ENCODE data around the gene PDE4B. TPM values are rescaled to one million over a fixed set of nuclear protein-coding genes. Genes with fewer than 3 reads are reported as not detected.

Gene PDE4B
- total and polyA plus RNA-seq, 10 of the 15 experiments (the other 5 are each of a cell fraction or from before 2014, with no cell fraction given): 3.0 to 13.2 (median 5.7) TPM

DNA sequence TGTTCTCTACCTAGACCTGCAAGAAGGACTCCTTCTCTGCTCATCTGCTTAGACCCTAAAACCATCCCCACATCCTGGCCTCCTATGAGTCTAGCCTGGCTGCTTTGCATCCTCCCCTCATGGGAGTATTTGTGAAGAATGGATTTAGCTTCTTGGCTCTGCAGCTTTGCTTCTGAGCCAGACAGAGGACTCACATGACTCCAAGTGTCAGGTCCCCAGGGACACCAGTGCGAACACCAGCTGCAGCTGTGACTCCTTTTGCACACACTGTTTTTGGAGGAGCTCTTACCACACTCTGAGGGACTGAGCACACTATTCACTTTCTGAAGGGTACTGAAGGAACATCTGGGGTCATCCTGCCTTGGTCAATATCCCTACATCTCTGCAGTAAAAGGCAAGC, 609.5 kb downstream of the PDE4B start (continued):
- TF ChIP-seq, protein P1, sequence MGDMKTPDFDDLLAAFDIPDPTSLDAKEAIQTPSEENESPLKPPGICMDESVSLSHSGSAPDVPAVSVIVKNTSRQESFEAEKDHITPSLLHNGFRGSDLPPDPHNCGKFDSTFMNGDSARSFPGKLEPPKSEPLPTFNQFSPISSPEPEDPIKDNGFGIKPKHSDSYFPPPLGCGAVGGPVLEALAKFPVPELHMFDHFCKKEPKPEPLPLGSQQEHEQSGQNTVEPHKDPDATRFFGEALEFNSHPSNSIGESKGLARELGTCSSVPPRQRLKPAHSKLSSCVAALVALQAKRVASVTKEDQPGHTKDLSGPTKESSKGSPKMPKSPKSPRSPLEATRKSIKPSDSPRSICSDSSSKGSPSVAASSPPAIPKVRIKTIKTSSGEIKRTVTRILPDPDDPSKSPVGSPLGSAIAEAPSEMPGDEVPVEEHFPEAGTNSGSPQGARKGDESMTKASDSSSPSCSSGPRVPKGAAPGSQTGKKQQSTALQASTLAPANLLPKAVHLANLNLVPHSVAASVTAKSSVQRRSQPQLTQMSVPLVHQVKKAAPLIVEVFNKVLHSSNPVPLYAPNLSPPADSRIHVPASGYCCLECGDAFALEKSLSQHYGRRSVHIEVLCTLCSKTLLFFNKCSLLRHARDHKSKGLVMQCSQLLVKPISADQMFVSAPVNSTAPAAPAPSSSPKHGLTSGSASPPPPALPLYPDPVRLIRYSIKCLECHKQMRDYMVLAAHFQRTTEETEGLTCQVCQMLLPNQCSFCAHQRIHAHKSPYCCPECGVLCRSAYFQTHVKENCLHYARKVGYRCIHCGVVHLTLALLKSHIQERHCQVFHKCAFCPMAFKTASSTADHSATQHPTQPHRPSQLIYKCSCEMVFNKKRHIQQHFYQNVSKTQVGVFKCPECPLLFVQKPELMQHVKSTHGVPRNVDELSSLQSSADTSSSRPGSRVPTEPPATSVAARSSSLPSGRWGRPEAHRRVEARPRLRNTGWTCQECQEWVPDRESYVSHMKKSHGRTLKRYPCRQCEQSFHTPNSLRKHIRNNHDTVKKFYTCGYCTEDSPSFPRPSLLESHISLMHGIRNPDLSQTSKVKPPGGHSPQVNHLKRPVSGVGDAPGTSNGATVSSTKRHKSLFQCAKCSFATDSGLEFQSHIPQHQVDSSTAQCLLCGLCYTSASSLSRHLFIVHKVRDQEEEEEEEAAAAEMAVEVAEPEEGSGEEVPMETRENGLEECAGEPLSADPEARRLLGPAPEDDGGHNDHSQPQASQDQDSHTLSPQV (IDR thresholded peaks at IDR 0.05): no peak
- TF ChIP-seq WRNIP1 (IDR thresholded peaks at IDR 0.05; ENCODE audit: borderline replicate concordance, low read depth, low read length) (no peak), CHD1 (IDR thresholded peaks at IDR 0.05; ENCODE audit: low read depth, low read length) (no peak), CHD2 (IDR thresholded peaks at IDR 0.05; ENCODE audit: borderline replicate concordance, low read depth, low read length) (peak; percentile 67; the same call in 1 of the 2 replicates), NFXL1 (IDR thresholded peaks at IDR 0.05; ENCODE audit: borderline replicate concordance) (no peak), EP300 (IDR thresholded peaks at IDR 0.05; ENCODE audit: borderline replicate concordance in 1 of 2, control insufficient read depth in 1 of 2, low read depth in 2 of 2, low read length in 2 of 2) (peak; percentile 88 to 95; a peak in 3 of 4 replicates), SMC3 (IDR thresholded peaks at IDR 0.05; ENCODE audit: borderline replicate concordance, low read length) (no peak), EZH2 (IDR thresholded peaks at IDR 0.05; ENCODE audit: borderline replicate concordance, control insufficient read depth, low read depth, low read length) (no peak), ZSCAN29 (IDR thresholded peaks at IDR 0.05) (no peak), IRF4 (IDR thresholded peaks at IDR 0.05; ENCODE audit: low read depth, low read length) (no peak), ATF7 (IDR thresholded peaks at IDR 0.05; ENCODE audit: low read depth) (peak; percentile 59), SUPT20H (IDR thresholded peaks at IDR 0.05; ENCODE audit: borderline replicate concordance, control insufficient read depth, low read depth, low read length) (no peak), STAT1 (conservative IDR thresholded peaks at IDR 0.05) (no peak), STAT3 (IDR thresholded peaks at IDR 0.05; ENCODE audit: low read depth, low read length) (no peak), BACH1 (IDR thresholded peaks at IDR 0.05; ENCODE audit: borderline replicate concordance) (peak; percentile 62; the same call in 1 of the 2 replicates), MYB (IDR thresholded peaks at IDR 0.05; ENCODE audit: borderline replicate concordance, low read depth, low read length) (no peak), SIN3A (IDR thresholded peaks at IDR 0.05; ENCODE audit: low read depth, low read length) (no peak), RCOR1 (conservative IDR thresholded peaks at IDR 0.05; ENCODE audit: low read depth, low read length) (no peak)
- TF ChIP-seq, protein P2, sequence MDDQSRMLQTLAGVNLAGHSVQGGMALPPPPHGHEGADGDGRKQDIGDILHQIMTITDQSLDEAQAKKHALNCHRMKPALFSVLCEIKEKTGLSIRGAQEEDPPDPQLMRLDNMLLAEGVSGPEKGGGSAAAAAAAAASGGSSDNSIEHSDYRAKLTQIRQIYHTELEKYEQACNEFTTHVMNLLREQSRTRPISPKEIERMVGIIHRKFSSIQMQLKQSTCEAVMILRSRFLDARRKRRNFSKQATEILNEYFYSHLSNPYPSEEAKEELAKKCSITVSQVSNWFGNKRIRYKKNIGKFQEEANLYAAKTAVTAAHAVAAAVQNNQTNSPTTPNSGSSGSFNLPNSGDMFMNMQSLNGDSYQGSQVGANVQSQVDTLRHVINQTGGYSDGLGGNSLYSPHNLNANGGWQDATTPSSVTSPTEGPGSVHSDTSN (IDR thresholded peaks at IDR 0.05; ENCODE audit: insufficient replicate concordance, low read depth, low read length): no peak
- TF ChIP-seq, protein P3, sequence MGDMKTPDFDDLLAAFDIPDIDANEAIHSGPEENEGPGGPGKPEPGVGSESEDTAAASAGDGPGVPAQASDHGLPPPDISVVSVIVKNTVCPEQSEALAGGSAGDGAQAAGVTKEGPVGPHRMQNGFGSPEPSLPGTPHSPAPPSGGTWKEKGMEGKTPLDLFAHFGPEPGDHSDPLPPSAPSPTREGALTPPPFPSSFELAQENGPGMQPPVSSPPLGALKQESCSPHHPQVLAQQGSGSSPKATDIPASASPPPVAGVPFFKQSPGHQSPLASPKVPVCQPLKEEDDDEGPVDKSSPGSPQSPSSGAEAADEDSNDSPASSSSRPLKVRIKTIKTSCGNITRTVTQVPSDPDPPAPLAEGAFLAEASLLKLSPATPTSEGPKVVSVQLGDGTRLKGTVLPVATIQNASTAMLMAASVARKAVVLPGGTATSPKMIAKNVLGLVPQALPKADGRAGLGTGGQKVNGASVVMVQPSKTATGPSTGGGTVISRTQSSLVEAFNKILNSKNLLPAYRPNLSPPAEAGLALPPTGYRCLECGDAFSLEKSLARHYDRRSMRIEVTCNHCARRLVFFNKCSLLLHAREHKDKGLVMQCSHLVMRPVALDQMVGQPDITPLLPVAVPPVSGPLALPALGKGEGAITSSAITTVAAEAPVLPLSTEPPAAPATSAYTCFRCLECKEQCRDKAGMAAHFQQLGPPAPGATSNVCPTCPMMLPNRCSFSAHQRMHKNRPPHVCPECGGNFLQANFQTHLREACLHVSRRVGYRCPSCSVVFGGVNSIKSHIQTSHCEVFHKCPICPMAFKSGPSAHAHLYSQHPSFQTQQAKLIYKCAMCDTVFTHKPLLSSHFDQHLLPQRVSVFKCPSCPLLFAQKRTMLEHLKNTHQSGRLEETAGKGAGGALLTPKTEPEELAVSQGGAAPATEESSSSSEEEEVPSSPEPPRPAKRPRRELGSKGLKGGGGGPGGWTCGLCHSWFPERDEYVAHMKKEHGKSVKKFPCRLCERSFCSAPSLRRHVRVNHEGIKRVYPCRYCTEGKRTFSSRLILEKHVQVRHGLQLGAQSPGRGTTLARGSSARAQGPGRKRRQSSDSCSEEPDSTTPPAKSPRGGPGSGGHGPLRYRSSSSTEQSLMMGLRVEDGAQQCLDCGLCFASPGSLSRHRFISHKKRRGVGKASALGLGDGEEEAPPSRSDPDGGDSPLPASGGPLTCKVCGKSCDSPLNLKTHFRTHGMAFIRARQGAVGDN (IDR thresholded peaks at IDR 0.05): no peak
- TF ChIP-seq, protein P4, sequence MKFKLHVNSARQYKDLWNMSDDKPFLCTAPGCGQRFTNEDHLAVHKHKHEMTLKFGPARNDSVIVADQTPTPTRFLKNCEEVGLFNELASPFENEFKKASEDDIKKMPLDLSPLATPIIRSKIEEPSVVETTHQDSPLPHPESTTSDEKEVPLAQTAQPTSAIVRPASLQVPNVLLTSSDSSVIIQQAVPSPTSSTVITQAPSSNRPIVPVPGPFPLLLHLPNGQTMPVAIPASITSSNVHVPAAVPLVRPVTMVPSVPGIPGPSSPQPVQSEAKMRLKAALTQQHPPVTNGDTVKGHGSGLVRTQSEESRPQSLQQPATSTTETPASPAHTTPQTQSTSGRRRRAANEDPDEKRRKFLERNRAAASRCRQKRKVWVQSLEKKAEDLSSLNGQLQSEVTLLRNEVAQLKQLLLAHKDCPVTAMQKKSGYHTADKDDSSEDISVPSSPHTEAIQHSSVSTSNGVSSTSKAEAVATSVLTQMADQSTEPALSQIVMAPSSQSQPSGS (IDR thresholded peaks at IDR 0.05; ENCODE audit: low read length): no peak; the same call in 1 of the 2 replicates

Measured in GM12878 (cell line).